GM19035 (cell line): ENCODE data around the gene GFAP.

Experiments used
- ATAC-seq: cut with Tn5 transposase; IDR thresholded peaks from one replicate; pipeline ENCODE4 v1.9.1; 2021; ENCODE audit not compliant: unreplicated experiment

Gene GFAP

DNA sequence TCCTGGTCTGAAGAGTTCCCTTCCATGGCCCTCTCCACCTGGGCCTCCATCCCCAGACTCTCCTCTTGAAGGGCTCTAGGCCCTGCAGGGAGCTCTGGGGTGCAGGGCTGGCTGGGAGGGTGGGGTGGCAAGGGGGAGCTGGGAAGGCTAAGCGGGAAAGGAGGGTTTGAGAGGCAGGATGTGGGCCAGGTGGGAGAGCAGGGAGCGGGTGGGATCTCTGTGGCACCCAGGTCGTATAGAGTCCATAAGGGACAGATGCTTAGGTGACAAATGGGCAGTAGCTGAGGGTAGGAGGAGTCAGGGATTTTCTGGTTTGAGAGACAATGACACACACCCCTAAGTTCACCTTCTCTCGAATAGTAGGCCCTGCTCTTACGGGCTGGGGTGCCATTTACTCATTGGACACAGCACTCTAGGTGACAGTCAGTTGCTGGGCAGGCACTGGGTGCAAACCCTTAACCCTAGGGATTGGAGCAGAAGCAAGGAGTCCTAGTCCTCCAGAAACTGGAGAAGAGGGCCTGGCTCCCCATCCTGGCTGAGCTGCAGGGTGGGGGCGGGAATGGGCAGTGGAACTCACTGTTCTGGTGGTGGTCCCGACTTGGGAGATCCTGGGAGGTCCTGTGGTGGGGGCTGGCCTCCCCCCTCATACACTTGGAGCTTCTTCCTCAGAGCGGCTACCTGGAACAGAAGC is 16.9 kb upstream of the GFAP start:
- no peak for ATAC-seq

DNA sequence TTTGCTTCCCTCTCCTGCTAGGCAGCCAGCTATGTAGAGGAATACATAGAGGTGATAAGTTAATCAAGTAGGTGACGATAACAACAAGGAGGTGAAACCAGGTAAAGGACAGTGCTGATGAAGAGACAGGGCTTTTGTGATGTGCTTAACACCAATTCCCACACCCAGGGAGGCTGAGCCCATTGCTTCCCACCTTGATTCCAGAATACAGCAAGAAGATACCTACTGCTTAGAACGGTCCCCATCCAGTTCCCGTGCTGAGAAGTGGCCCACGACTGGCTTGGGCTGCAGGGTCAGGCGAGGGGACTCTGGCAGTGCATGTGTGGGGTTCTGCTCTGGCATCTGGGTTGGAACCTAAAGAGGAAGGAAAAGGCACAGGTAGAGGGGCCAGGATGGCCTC is 16.1 kb upstream of the GFAP start:
- no peak for ATAC-seq

DNA sequence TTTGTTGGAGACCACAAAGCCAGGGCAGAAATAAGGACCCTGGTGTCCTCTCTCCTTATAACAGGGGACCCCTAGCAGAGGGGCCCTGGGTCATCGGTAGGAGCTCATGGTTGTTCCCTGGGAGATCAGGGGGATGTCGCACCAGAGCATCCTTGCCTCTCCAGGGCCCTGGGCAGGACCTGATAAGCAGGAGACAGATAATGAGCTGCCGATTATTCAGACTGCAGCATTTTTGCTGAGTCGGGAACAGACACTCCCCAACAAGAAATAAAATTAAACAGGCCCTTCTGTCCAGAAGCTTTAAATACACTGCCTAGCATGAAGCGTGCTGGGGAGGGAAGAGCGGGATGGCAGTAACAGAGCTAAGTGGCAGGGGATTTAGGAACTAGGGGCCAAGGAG is 15.4 kb upstream of the GFAP start:
- no peak for ATAC-seq

DNA sequence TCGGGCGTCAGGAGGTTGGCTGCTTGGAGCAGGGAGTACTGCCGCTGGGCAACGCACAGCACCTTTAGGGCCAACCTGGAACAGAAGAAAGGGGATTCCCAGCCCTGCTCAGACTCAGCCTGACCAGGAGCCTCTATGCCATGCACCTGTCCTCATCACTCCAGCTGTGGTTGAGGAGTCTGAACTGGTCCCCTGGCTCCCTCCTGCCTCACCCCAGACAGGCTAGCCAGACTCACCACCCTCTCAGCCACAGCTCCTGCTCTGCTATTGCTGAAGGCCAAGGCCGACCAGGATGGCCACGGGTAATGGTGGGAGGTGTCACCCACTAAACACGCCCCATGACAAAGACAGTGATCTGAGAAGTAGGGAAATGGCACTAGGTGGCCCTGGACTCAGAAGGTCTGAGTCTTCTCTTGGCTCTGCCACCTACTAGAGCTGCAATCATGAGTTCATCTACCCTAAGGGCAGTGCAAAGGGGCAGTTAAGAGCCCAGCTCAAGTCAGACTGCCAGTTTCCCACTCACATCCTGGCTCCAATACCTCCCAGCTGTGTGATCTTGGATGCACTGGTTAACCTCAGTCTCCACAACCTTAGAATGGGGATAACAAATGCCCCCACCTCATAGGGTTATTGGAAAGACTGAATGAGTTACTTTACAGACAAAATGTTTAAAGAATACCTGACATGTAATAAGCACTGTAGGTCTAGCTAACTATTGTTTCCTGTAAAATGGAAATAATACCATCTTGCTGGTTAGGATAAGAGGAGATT is 13.8 kb upstream of the GFAP start:
- no peak for ATAC-seq

DNA sequence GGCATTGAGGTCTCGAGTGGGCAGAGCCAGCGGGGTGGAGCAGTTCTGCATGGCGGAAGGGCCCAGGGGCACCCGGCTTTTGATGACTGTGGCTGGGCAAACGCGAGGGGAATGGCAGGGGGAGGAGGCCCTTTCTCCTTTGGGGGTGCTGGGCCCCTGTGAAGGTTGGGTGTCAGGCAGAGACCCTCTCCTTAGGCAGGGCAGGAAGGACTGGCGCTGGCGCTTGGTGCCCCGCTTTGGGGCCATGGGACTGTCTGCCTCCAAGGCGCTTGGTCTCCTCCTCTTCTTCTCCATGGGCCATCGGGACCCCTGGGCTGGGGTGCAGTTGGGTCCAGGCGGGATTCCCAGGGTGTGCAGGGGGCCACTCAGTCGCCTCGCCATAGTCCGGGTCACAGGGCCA is 12.8 kb upstream of the GFAP start:
- ATAC-seq, result no peak

DNA sequence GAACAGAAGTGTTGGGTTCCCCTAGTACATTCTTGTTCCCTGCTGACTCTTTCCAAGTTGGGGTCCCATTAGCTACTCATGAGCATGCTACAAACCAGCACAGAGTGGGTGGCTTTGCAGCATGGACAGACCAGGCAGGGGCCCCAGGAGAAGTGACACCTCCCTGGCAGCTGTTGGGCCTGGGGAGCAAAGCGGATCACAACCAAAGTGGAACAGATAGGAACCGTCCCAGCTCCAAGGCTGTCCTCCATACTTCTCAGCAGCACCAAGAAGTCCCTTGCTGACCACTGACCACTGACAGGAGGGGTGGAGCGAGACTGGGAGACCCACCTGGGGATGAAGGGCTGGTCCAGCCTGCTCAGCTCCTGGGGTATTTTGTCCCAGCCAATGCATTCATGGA is 12.4 kb upstream of the GFAP start:
- no peak for ATAC-seq

DNA sequence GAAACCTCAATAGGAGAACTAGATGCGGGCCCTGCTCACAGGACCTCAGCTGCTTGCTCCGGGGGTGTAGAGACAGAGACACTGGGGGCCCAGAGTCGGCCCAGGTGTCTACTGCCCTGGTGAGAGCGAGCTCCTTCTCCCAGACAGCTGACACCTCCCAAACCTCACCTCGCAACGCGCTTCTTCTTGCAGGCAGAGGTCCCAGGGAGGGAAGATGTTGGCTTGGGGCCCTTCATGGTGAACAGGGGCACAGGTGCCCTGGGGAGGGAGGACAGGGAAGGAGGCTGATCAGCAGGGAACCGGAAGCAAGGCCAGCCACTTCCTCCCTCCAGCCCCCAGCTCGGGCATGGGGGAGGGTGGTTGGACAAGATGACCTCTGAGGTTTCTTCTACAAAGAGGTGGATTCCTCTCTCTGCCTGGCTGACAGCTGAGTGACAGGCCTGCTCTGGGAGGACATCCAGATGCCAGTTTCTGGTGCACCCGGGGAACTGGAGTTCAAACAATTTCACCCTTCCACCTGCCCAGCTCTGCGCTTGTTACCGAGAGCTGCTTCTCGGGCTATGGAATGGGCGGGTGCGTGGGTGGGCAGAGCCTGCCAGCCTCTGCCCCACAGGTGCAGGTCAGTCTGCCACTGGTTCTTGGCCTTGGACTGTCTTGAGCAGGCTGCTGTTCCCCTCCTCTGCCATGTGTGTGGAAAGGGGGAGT is 11.7 kb upstream of the GFAP start:
- no peak for ATAC-seq

DNA sequence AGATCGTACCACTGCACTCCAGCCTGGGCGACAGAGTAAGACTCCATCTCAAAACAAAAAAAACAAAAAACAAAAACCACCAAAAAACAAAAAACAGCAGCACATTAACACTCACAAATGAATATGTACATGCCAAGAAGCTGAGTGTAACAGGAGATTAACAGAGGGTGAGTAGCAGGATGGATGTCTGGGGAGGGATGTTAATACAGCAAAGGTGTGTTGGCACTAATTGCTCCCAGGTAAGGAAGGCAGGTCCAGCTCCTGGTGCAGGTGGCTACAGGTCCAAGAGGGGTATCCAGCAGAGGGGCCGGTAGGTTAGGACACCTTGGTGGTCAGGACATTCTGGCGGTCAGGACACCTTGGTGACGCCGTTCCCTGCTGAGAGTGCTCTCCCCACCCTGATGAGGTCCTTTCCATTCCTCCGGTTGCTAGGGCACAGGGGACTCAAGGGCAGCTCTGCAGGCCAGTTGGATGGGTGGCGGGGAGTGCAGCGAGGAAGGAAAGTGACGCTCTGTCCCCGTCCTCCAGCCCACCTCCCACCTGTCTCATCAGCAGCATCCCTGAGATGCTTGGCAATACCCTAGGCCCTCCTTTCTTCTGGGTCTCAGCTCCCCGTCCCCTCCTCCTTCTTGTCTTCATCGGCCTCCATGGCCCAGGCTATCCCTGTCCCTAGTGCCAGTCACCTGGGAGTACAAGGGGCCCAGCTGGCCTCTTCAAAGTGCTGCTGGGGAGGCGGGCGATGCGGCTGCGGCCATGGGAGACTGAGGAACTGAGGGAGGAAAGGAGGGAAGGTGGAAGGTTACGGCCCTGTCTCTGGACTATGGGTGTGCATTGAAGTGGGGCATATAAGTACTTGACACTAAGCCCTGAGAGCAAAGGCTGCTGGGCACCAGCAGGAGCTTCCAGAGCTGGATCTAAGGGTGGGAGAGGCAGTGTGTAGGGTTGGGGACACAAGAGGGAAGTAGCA is 10.7 kb upstream of the GFAP start:
- no peak for ATAC-seq

DNA sequence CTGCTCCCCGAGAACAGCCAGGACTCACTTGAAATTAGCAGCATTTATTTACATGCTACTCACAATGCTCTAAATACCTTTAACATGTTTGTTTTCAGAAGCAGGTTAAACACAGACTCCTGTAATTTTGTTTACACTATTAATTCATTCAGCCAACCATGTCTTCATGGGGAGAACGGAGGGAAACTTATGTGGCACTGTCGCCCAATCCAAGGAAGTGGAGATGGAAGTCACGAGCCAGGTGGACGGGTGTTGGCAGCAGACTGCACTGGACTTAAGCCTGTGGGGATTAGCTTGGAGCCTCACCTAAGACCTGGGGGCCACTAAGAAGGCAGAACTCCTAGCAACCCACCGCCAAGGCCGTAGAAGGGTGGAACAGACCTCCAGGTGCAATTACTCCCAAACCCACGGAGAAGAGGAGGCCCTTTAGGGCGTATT is 8.8 kb upstream of the GFAP start:
- no peak for ATAC-seq

DNA sequence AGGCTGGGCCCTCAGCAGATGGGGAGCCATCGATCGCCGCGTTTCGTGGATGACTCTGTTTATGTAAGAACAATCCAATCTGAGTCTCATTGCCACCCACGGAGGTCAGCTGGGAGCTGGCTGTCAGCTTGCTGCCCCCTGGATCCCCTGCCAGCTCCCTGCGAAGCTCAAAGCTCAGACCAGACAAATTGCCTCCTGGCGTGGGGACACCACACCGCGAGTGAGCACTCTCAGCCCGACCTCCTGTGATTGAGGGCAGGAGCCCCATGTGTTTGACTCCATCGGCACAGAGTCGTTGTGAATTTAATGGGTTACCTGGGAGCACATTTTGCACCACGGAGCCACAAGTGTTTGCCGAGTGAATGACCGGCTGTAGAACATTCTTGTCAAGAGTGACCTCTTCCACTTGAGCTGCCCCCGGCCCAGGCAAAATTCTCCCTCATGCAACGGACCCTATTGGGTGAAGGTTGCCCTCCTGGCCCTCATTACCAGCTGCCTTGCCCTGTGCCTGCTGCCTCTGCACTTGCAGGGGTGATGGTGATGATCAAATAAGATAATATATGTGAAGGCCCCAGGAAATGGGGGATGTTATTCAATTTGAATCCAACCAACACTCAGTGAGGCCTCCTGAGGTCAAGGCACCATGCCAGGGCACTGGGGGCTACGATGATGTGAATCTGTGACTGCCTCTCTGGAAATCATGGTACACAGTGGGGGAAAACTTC is 7.6 kb upstream of the GFAP start:
- no peak for ATAC-seq

DNA sequence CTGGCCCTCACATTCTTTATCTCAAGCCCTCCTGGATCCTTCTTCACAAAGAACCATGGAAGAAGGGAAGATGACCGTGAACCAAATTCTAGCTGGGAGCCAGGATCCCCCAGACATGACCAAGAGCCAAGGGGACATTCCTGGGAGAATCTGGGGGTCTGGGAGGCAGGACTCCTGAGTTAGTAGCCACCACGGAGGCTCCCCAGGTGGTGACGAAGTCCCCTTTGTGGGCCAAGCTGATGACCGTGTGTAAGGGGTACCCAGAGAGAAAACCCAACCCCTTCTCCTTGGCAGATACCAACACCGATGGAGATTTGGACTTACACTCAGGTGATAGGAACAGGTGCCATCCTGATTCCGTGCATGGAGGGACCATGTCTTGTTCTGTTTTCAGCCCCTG is 6.8 kb upstream of the GFAP start:
- no peak for ATAC-seq

DNA sequence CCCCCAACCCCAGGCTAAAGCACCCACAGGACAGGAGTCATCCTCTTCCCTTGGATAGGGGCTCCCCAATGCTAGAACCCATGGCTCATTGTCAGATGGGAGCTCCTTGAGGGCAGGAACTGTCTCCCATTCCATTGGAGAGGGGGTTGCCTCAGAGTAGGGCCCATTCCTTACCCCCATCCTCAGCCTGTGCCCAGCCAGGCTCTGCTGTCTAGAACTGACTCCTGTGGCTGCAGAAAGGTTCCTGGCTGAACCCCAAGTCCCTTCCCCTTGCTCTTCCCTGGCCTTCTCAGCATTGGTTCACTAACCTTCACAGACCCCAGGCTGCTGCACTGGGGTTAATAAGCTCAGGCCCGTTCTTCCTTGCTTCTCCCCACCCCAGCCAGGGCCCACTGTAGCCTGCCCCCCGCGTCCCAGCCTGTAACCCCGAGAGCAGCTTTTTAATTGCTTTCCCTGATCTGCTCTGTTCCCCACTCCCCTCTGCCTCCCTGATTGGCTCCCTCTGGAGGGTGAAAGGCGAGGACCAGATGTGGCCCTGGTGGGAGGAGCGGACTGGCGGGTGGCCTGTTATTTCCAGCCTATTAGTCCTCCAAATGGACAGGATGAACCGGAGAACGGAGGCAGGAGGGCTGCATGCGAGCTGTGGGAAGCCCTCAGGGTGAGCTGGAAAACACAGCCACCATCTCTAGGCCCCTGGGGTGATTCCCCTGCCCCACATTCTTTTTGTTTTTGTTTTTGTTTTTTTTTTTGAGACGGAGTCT is 6.0 kb upstream of the GFAP start:
- ATAC-seq, result no peak

DNA sequence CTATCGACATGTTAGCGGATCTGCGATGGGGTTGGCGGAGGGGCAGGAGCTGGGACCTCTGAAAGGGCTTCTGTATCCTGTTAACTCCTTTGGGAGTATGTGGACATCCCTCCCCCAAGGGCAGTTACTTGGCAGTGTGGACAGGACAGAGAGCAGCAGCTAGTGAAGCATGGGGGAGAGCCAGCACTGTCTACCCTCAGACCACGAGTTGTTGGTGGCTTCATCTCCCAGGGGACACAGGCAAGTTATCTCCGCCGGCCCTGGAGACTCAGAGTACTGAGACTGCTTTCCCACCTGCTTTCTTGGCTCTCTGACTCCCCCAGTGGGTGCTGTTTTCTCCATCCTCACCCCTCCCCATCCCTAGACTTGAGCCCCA is 5.3 kb upstream of the GFAP start:
- no peak for ATAC-seq

DNA sequence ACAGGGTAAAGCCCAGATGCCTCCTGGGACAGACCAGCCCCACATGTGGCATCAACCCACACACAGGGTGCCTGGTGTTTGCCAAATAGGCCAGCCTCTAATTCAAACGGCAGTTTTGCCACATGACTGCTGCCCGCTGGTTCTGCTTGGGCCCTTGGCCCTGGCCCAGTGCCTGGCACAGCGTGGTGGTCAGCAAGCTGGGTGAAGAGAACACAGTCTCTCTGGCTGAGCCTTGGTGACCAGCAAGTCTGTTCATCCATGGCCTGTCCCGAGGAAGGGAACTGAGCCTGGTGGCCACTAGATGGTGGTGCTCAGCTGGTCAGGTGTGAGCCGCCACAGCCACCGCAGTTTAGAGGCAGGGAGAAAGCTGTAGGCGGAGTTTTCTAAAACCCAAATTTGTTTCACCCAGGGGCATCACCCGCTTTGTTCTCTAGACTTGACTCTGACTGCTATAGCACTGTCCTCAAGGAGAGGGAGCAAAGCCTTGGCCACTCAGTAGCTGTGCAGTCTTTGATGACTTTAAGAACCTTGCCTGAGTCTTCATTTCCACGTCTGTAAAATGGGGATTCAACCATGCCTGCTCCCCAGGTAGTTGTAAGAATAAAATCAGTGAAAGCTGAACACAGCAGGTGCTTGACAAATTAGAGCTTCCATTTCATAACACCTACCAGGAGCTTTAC is 4.7 kb upstream of the GFAP start:
- ATAC-seq, result peak; percentile 77

DNA sequence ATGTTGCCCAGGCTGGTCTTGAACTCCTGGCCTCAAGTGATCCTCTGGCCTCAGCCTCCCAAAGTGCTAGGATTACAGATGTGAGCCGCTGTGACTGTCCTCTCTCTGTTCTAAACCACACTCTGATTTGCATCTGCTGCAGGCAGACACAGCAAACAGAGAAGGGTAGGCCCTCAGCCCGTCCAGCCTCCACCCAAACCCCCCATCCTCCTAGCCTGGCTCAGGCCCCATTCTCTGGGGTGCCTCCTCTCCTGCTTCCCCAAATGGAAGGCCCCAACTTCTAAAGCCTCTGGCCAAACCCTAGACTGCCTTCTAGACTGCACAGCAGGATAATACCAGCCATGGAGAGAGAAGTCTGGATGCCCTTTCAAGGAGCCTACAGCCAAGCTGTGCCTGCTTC is 4.1 kb upstream of the GFAP start:
- no peak for ATAC-seq

DNA sequence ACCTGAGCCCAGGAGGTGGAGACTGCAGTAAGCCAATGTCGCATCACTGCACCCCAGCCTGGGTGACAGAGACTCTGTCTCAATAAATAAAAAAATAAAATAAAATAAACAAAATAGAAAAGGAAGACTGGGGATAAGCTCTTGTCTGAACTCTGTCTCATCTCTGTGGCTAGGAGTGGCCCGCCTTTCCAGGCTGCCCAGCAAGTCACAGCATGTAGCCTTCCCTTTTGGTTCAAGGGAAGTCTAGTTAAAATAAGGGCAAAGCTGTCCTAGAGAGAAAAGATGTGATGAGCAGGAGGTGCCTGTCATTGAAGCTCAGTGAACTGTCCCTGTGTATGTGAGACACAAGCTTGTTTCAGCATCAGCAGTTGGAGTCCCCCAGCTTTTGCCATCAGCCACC is 2.7 kb upstream of the GFAP start:
- no peak for ATAC-seq

DNA sequence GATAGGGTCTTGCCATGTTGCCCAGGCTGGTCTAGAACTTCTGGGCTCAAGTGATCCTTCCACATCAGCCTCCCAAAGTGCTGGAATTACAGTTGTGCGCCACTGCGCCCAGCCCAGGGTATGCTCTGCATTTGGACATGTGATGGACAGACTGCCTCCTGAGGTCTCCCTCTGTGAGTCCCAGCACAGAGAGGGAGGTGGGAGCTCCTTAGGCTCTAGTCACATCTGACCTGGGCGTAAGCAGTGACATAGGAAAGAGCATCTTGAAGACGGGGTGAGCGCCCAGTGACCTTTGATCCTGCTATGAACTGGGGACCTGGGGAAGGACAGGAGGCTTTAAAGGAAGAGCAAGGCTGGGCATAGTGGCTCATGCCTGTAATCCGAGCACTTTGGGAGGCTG is 2.2 kb upstream of the GFAP start:
- no peak for ATAC-seq

DNA sequence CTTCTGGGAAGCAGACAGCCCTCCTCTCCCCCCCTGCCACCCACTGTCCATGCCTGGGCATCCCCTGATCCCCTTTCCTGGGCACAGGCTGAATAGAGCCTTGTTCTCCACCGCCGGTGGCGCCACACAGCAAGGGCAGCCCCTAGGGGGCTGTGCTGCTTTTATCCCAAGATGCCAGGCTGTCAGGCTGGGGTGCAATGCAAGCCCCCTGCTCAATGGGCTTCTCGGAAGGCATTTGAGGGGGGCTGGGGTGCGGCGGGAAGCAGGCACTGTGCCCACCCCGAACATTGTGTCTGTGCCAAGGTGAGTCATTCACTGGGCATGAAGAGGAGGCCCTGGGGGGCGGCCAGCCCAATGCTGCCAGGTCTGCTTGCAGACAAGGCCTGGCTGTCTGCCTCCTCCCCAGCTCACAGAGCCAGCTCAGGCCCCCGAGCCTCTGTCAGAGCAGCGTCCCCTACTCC is 1.5 kb upstream of the GFAP start:
- no peak for ATAC-seq
